GM12891 (cell line): ENCODE data around the gene GUCY2C.
A peak's percentile ranks its signal among the peaks of the same experiment; 100 is the strongest.

Source experiments
- DNase-seq: peaks from one replicate; pipeline ENCODE4 v3.0.0; 2011; ENCODE audit warnings: low spot score; ENCODE audit not compliant: insufficient read length
- FAIRE-seq: peaks from 2 replicates; lab custom pipeline; 2011; peaks lifted over from hg19 to GRCh38; lab: Jason Lieb, UNC
- PAX5 ChIP-seq: IDR thresholded peaks from 2 replicates; pipeline ENCODE4 v1.6.1; 2011; ENCODE audit warnings: low read length, moderate library complexity, mild to moderate bottlenecking; ENCODE audit not compliant: insufficient read depth, severe bottlenecking
- POLR2A ChIP-seq: IDR thresholded peaks from 2 replicates; pipeline ENCODE4 v1.6.1; 2011; ENCODE audit warnings: low read depth, low read length, control low read depth
- POLR2AphosphoS5 ChIP-seq: IDR thresholded peaks from 2 replicates; pipeline ENCODE4 v1.6.1; 2011; ENCODE audit warnings: low read depth, low read length, control low read depth
- POU2F2 ChIP-seq: IDR thresholded peaks from 2 replicates; pipeline ENCODE4 v1.6.1; 2011; ENCODE audit warnings: low read depth, mild to moderate bottlenecking, control low read depth, low read length, moderate library complexity
- SPI1 ChIP-seq: IDR thresholded peaks from 2 replicates; pipeline ENCODE4 v1.6.1; 2011; ENCODE audit warnings: low read depth, low read length, control low read depth
- TAF1 ChIP-seq: IDR thresholded peaks from 2 replicates; pipeline ENCODE4 v1.6.1; 2011; ENCODE audit warnings: low read depth, low read length, control low read depth

The GUCY2C gene

DNA sequence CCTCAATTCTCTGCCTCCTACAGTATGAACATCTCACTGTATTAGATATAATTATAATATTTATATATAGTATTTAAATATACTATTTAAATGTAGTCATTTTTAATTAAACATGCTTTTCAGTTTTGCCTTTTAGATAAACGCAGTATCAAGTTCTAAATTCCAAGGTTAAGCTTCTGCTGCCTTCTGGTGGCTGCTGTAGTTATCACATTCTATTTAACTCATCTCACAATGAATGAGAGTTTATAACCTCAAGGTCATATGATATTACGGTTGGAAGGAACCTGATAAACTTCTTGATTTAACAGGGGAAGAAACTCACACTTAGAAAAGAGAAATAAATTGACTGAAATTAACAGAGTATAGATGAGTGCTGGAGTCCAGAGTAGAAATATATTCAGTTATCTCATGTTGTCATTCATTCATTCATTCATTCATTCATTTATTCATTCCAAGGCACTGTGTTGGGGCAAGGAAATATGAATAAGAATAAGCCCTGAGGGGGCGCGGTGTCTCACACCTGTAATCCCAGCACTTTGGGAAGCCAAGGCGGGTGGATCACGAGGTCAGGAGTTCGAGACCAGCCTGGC is 31.9 kb downstream of the GUCY2C start:
- DNase-seq (no peak), FAIRE-seq (peak; percentile 54)
- no peak for TF ChIP-seq PAX5
- no peak for TF ChIP-seq TAF1

DNA sequence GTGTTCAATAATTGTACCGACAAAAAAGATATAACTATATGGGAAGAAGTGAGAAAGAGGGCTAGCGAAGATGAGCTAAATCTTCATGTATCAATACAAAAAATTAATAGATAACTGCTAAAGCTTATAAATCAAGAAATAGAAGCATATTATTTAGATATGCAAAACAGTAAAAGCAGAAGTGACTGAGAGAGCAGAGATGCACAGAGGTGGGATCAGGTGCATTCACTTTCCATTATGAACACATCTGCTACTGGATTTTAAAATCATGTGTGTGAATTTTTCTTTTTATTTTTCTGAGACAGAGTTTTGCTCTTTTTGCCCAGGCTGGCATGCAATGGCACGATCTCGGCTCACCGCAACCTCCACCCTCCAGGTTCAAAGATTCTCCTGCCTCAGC is 33.4 kb downstream of the GUCY2C start:
- TF ChIP-seq PAX5 = no peak
- peak; percentile 64 for TF ChIP-seq SPI1
- no peak for TF ChIP-seq POLR2A
- TF ChIP-seq POLR2AphosphoS5 = no peak
- no peak for TF ChIP-seq TAF1
- DNase-seq (no peak), FAIRE-seq (no peak)

DNA sequence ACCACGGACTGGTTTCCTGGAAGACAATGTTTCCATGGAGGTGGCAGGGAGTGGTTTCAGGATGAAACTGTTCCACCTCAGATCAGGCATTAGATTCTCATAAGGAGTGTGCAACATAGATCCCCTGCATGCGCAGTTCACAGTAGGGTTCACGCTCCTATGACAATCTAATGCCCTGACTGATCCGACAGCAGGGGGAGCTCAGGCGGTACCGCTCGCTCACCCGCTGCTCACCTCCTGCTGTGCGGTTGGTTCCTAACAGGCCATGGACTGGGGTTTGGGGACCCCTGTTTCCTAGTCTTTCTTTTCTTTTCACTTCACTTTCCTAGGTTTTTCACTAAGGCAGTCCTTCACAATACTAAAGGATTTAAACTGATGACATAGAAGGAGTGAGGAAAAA is 39.6 kb downstream of the GUCY2C start:
- DNase-seq (no peak), FAIRE-seq (no peak)
- TF ChIP-seq SPI1 (no peak), POLR2A (no peak), TAF1 (no peak), PAX5 (no peak), POU2F2 (no peak), POLR2AphosphoS5 (no peak)

DNA sequence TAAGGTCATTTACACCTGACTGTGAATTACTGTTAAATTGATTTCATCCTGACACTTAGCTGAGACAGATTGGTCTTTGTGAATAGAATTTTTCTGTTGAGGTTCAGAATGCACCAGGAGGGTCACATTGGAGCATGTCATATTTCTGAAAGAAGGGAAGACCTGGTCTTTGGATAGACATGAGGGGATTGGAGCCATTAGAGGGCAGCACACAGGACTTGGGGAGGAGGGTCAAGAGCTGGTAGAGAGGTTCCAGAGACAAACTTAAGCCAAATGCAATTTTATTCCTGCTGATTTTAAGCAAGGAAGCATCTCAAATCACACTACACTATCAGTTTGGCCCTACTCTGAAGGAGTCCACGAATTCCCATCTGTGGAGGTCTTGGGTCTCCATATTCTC is 41.1 kb downstream of the GUCY2C start:
- TF ChIP-seq PAX5 (no peak), TAF1 (no peak), POU2F2 (no peak), POLR2AphosphoS5 (no peak), POLR2A (no peak), SPI1 (no peak)
- FAIRE-seq = no peak
- DNase-seq = no peak

DNA sequence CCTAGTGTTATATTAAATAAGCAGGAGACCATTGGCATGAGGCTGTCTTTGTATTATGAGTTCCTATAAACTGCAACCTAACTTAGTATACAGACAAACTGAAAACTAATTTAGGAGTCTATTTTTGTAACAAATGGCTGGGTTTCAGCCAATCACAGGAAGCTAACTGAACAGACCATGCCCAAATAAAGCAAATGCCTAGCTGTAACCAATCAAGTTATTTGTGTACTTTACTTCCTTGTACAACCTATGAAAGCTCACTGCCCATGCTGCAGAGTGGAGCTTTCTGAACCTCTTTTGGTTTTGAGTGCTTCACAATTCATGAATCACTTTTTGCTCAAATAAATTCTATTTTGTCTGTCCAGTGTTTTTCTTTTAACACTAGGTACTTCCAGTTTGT is 41.6 kb downstream of the GUCY2C start:
- no peak for FAIRE-seq
- TF ChIP-seq PAX5 = no peak
- TF ChIP-seq POLR2AphosphoS5 = no peak
- TF ChIP-seq SPI1 = no peak
- TF ChIP-seq POLR2A = no peak
- TF ChIP-seq TAF1 = no peak
- TF ChIP-seq POU2F2 = no peak
- no peak for DNase-seq

DNA sequence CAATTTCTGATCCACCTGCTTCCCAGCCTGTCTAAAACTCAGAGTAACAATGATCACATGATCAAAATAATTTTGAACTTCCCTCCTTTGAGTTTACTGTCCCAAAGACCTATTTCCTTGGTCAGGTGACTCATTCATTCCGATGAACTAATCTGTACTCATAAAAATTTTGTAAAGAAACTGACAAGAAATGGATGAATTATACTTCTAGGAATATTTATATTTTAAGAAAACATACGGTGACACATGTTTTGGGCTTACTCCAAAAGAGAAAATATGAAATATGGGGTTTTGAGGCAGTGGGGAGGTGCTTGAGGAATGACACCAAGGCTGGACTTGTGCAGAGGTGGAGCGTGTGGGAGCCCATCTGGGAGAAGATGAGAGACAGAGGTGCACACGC is 42.0 kb downstream of the GUCY2C start:
- FAIRE-seq (no peak), DNase-seq (no peak)
- TF ChIP-seq POU2F2 (no peak), TAF1 (no peak), POLR2A (no peak), PAX5 (no peak), POLR2AphosphoS5 (no peak), SPI1 (no peak)

DNA sequence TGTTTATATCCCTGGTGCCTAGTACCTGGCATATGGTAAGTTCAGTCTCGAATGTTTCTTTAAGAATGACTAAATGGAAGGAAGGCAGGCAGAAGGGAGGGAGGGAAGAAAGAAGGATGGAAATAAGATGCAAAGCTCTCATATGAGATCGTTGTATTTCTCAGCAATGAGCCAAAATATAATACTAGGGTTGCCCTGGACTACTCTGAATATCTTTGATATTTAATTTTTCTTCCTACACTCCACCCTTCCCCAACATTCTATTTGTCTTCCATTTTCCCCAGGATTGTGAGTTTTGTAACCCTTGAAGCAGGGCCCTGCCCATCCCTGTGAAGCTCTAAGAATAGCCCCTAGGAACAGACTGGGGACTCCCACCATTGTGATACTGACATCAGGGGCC is 43.9 kb downstream of the GUCY2C start:
- no peak for DNase-seq
- no peak for TF ChIP-seq POLR2AphosphoS5
- no peak for TF ChIP-seq PAX5
- TF ChIP-seq TAF1 = no peak
- no peak for TF ChIP-seq SPI1
- no peak for TF ChIP-seq POU2F2
- TF ChIP-seq POLR2A = no peak
- no peak for FAIRE-seq

DNA sequence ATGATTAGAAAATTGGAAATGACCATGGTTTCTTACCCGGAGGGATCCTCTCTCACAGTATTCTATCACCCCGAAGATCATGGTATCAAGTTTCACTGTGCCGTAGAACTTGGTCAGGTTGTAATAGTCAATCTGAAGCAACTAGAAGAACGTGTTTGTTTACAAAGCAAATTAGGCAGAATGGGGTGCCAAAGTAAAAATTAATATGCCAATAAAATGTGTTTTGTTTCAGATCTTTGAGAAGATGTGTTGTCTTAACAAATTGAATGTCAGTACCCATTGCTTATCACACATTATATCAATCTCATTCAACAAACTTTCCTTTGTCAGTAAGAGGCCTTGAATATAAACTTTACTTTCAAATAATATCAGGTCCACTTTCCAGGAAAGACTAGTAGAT is 45.0 kb downstream of the GUCY2C start:
- FAIRE-seq (no peak), DNase-seq (no peak)
- TF ChIP-seq POLR2AphosphoS5 = no peak
- TF ChIP-seq POLR2A = no peak

DNA sequence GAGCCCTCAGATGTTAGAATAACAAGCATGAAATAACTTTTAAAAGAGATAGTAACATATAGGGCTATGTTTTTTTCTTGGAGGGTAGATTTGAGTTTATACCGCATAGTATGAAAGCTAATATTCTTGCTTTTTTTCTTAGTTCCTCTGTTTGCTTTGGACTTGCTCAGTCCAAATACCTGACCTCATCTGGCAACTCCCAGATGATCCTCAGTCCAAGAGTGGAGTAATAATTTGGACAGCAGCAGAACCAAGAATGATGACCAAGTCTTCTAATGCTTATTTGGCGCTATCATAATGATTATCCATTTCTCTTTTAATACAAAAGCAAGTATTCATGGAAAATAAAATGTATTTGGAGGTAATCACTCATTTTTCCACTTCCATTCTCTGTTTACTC is 45.6 kb downstream of the GUCY2C start:
- no peak for FAIRE-seq
- no peak for TF ChIP-seq POLR2A
- no peak for DNase-seq

DNA sequence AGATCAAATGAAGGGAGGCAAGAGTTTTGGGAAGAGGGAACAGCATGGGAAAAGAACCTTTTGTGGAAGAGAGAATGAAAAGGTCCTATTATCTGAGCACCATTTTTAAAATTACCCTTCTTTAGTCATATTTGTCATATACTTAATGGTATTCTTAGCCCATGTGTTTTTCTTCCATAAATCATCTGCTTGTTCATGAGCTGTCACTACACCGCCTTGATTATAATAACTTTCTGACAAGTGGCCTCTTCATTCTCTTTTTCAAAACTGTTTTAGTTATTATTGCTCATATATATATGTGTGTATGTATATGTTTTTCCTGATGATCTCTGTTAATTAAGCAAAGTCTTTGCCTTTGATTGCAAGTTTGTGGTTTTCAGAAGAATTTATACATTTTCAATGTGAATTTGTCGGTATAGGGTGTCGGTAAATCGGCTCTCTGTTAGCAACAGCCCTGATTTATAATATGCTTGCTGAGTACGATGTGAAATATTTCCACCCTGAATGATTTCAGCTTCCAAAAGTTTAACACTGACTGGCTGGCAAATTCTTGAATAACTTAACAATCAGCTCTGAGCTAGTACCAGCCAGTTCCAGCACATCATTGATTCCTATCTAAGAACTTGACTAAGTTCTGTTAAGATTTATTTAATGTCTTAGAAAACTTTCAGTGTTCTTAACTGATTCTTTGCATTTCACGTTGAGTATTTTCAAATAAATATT is 49.2 kb downstream of the GUCY2C start:
- DNase-seq (no peak), FAIRE-seq (no peak)
- TF ChIP-seq TAF1 (no peak), POLR2A (no peak), POLR2AphosphoS5 (no peak), POU2F2 (no peak), PAX5 (no peak), SPI1 (no peak)

DNA sequence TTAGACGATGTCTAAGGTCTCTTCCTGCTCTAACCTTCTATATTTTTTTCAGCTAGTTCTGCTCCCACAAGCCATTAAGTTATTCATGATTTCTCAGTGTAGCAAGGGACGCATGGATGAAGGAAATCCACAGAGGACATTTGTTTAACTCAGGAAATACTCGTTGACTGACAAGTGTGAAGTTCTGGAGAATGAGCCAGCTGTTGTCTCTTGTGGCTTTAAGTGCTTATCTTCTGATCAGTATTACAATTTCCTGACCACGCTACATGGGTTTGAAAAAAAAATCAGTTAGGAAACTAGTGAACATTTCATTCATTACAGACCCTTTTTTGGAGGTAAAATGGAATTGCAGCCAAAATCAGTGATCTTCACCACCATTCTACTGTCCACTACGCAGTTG is 53.1 kb downstream of the GUCY2C start:
- DNase-seq (no peak), FAIRE-seq (peak; percentile 76)
- no peak for TF ChIP-seq POLR2AphosphoS5
- no peak for TF ChIP-seq POU2F2
- no peak for TF ChIP-seq PAX5
- no peak for TF ChIP-seq SPI1
- TF ChIP-seq POLR2A = no peak
- TF ChIP-seq TAF1 = no peak
